ENCODE data around the gene MMAB. TPM values are rescaled to one million over a fixed set of nuclear protein-coding genes. Genes with fewer than 3 reads are reported as not detected.

MMAB gene
- total RNA-seq, 6 experiments from 2014 or later, result 12.8 to 23.1 (median 18.7) TPM

DNA sequence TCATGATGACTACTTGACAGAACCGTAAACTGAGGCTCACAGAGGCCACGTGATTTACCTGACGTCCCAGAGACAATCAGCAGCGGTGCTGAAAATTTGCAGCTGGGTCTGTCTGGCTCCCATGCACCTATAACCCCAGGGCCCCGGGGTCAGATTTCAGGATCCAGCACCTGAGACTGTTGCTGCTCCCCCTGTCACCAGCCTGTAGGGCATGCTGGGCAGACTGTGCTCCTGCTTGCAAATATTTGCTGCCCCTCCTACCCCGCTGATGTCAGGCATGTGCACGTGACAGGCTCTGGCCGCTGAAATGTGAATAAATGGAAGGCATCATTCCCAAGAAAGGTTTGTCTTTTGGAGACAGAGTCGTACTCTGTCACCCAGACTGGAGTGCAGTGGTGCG lies 6.0 kb downstream of the MMAB start:
- Mint-ChIP-seq H3K4me3 (no peak overlapping the region), H3K9me3 (peaks cover under 1% of the 10 kb centered on the region; the same call in 1 of the 2 replicates), H3K27me3 (ENCODE audit: insufficient read depth) (no peaks in the 10 kb centered on the region; the same call in 1 of the 2 replicates), H3K36me3 (ENCODE audit: low read depth) (peaks cover 1% of the 10 kb centered on the region), H3K27ac (no peak overlapping the region), H3K4me1 (ENCODE audit: low read depth) (no peaks in the 10 kb centered on the region)
- DNase-seq, result no peak
- no peak for TF ChIP-seq CTCF (IDR thresholded peaks at IDR 0.05)

DNA sequence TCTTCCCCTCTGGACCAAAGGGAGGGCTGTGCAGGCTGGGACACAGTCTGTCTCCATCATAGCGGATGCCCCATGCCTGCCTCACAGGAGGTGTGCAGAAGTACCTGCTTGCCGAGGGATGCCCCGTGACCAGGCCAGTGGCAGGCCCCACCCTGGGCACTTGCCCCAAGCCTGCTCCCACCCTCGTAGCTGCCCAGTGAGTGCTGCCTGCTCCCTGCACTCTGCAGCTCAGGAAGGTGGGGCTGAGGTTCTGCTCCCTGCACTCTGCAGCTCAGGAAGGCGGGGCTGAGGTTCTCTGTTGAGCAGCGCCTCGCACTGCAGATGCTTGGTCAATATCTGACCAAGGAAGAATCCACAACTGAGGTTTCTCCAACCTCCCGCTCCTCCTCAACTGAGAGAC lies 6.9 kb downstream of the MMAB start:
- Mint-ChIP-seq H3K4me3 (no peak overlapping the region), H3K36me3 (ENCODE audit: low read depth) (peaks cover 9% of the 10 kb centered on the region)

GRCh38 chr12:109563291-109564284 lies 9.7 kb downstream of the MMAB start:
- Mint-ChIP-seq H3K27ac (no peak overlapping the region), H3K4me1 (ENCODE audit: low read depth) (no peaks in the 10 kb centered on the region), H3K4me3 (no peak overlapping the region), H3K36me3 (ENCODE audit: low read depth) (peaks cover 9% of the 10 kb centered on the region), H3K9me3 (peaks cover 4% of the 10 kb centered on the region; the same call in 1 of the 2 replicates), H3K27me3 (ENCODE audit: insufficient read depth) (no peaks in the 10 kb centered on the region; the same call in 1 of the 2 replicates)
- no peak for TF ChIP-seq CTCF (IDR thresholded peaks at IDR 0.05)
- DNase-seq, result no peak

More for the DNA sequence above, 6.9 kb downstream of the MMAB start:
- H3K4me1 Mint-ChIP-seq (ENCODE audit: low read depth), result no peaks in the 10 kb centered on the region
- peaks cover 4% of the 10 kb centered on the region; the same call in 1 of the 2 replicates for H3K9me3 Mint-ChIP-seq
- no peaks in the 10 kb centered on the region; the same call in 1 of the 2 replicates for H3K27me3 Mint-ChIP-seq (ENCODE audit: insufficient read depth)
- TF ChIP-seq CTCF (IDR thresholded peaks at IDR 0.05), result no peak
- DNase-seq, result no peak
- H3K27ac Mint-ChIP-seq, result no peak overlapping the region

DNA sequence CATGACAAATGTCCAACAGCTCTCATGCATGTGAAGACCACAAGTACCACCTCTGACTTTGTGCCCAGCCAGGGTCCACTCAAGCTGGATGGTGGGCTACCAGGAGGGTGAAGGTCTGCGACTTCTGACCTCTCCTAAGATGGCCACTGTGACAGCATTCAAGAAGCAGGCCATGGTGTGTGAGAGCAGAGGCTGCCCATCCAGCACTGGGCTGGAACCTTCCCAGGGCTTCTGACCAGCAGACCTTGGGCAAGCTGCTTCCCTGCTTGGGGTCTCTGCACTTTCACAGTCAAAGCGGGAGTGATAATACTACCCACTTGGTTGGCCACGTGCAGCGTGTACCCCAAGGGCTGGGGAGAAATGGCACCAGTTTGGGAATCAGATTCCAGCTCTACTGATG lies 10.4 kb downstream of the MMAB start:
- DNase-seq, result no peak
- peaks cover 9% of the 10 kb centered on the region for H3K36me3 Mint-ChIP-seq (ENCODE audit: low read depth)
- peaks cover 4% of the 10 kb centered on the region; the same call in 1 of the 2 replicates for H3K9me3 Mint-ChIP-seq
- H3K27me3 Mint-ChIP-seq (ENCODE audit: insufficient read depth), result no peaks in the 10 kb centered on the region; the same call in 1 of the 2 replicates
- TF ChIP-seq CTCF (IDR thresholded peaks at IDR 0.05), result no peak
- no peak overlapping the region for H3K27ac Mint-ChIP-seq
- H3K4me3 Mint-ChIP-seq, result no peak overlapping the region
- no peaks in the 10 kb centered on the region for H3K4me1 Mint-ChIP-seq (ENCODE audit: low read depth)

- Mint-ChIP-seq H3K4me3 (no peak overlapping the region), H3K4me1 (ENCODE audit: low read depth) (no peaks in the 10 kb centered on the region), H3K9me3 (peaks cover 4% of the 10 kb centered on the region; the same call in 1 of the 2 replicates), H3K27me3 (ENCODE audit: insufficient read depth) (peaks cover 3% of the 10 kb centered on the region; the same call in 1 of the 2 replicates), H3K27ac (no peak overlapping the region), H3K36me3 (ENCODE audit: low read depth) (peaks cover 9% of the 10 kb centered on the region)
- DNase-seq, result no peak
- TF ChIP-seq CTCF (IDR thresholded peaks at IDR 0.05), result no peak
These were observed 11.6 kb downstream of the MMAB start for GRCh38 chr12:109561711-109562030.

Data from HFFc6 (cell line).